ENCODE measurements around the gene EVC.

DNA sequence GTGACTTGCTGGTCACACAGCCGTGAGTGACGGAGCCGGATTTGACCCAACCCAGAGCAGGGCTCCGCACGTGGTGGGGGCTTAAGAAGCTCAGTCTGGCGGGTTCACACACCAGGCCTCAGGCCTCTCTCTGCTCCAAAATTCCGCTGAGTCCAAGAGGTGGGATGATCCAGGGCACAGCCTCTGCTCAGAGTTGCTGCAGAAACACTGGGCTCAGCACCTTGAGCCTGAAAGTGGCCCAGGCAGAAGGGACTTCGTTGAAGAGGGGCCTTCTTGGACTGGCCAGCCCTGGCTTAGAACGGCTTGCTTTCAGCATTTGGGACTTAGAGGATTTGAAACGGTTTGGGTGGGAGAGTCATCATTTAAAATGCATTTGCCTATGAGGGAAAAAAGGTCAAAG lies 21.2 kb downstream of the EVC start:
- TF ChIP-seq, protein P1, sequence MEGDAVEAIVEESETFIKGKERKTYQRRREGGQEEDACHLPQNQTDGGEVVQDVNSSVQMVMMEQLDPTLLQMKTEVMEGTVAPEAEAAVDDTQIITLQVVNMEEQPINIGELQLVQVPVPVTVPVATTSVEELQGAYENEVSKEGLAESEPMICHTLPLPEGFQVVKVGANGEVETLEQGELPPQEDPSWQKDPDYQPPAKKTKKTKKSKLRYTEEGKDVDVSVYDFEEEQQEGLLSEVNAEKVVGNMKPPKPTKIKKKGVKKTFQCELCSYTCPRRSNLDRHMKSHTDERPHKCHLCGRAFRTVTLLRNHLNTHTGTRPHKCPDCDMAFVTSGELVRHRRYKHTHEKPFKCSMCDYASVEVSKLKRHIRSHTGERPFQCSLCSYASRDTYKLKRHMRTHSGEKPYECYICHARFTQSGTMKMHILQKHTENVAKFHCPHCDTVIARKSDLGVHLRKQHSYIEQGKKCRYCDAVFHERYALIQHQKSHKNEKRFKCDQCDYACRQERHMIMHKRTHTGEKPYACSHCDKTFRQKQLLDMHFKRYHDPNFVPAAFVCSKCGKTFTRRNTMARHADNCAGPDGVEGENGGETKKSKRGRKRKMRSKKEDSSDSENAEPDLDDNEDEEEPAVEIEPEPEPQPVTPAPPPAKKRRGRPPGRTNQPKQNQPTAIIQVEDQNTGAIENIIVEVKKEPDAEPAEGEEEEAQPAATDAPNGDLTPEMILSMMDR (IDR thresholded peaks at IDR 0.05), result no peak
- TF ChIP-seq POLR2A (IDR thresholded peaks at IDR 0.05), result no peak
